IPS-15b (cell line): ENCODE results near the gene SPSB2.
A peak's percentile ranks its signal among the peaks of the same experiment; 100 is the strongest.
"Not testable (repeated sequence)": the region's sequence is repeated elsewhere in the genome, so short reads cannot be mapped to it uniquely, and the experiment has no call there.

Source experiments
- H3K27me3 ChIP-seq: one replicate; pipeline ENCODE4 v1.6.1; 2013; ENCODE audit warnings: low read length; ENCODE audit not compliant: control insufficient read depth, insufficient read depth
- H3K36me3 ChIP-seq: one replicate; pipeline ENCODE4 v1.6.1; 2013; ENCODE audit warnings: low read length; ENCODE audit not compliant: control insufficient read depth, insufficient read depth
- H3K4me1 ChIP-seq: one replicate; pipeline ENCODE4 v1.6.1; 2013; ENCODE audit warnings: mild to moderate bottlenecking, low read length; ENCODE audit not compliant: control insufficient read depth, insufficient read depth
- H3K4me3 ChIP-seq: one replicate; pipeline ENCODE4 v1.5.1; 2013; ENCODE audit warnings: low read depth, low read length
- H3K9ac ChIP-seq: one replicate; pipeline ENCODE4 v1.6.1; 2013; ENCODE audit warnings: low read depth, mild to moderate bottlenecking, low read length
- H3K9me3 ChIP-seq: one replicate; pipeline ENCODE4 v1.6.1; 2013; ENCODE audit warnings: mild to moderate bottlenecking, low read length; ENCODE audit not compliant: control insufficient read depth, insufficient read depth

SPSB2 gene

GRCh38 chr12:6894321-6894720 is 21.2 kb upstream of the SPSB2 start:
- Histone ChIP-seq H3K9me3 (no peaks in the 10 kb centered on the region), H3K9ac (no peak overlapping the region), H3K36me3 (peaks cover 2% of the 10 kb centered on the region), H3K4me3 (no peak overlapping the region), H3K4me1 (peaks cover 5% of the 10 kb centered on the region), H3K27me3 (no peaks in the 10 kb centered on the region)

DNA sequence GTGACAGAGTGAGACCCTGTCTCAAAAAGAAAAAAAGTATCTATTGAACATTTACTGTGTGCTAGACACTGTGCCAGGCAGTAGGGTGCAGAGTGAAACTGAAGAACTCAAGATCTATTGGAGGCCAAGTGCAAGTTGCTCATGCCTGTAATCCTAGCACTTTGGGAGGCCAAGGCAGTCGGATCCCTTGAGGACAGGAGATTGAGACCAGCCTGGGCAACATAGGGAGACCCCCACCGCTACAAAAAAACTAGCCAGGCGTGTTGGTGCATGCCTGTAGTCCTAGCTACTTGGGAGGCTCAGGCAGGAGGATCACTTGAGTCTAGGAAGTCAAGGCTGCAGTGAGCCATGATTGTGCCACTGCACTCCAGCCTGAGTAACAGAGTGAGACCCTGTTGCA is 19.6 kb upstream of the SPSB2 start:
- not testable (repeated sequence) for H3K9me3 ChIP-seq, H3K36me3 ChIP-seq

GRCh38 chr12:6891646-6892001 is 18.5 kb upstream of the SPSB2 start:
- Histone ChIP-seq H3K4me1 (peaks cover 18% of the 10 kb centered on the region), H3K27me3 (no peaks in the 10 kb centered on the region)

More for the DNA sequence above, 19.6 kb upstream of the SPSB2 start:
- H3K27me3 ChIP-seq, H3K9ac ChIP-seq, H3K4me3 ChIP-seq: not testable (repeated sequence)
- peaks cover 12% of the 10 kb centered on the region for H3K4me1 ChIP-seq

DNA sequence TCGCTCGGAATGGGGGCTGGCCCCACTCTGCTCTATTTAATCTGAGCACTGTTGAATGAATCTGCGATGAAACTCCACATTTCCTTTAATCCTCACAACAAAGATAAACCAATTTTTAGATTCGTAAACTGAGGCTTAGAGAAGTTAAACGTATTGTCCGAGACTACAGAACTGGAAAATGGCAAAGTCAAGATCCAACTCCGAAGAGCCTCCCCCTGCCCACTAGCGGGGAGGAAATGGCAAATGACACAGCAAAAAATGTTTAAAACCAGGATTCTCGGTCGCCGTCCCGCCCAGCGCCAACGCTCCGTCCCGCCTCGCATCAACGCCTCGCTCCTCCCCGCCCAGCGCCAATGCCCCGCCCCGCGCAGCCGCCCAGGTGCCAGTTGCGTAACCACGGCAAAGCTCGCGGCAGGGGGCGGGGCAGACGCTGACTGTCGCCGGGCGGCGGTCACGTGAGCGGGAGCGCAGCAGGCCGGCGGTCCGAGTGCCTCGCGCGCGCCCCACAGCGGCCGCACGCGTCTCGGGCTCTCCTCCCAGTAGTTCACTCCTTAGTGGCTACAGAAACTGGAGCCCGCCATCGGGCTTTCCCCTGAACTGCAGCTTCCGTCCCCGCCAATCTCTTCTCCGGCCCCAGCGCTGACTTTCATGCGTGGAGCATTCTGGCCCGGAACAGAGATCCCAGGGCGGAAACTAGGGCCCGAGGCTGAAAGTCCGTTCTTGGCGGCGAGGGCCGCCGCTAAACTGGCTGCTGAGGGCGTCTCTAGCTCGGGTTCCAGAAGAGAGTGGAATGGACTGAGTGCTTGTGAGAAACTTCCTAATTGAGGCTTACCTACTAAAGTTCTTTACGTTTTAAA is 17.9 kb upstream of the SPSB2 start:
- H3K4me3 ChIP-seq = peak overlapping the region; percentile 56
- H3K4me1 ChIP-seq = peaks cover 18% of the 10 kb centered on the region
- peak overlapping the region; percentile 92 for H3K9ac ChIP-seq
- no peaks in the 10 kb centered on the region for H3K9me3 ChIP-seq
- no peaks in the 10 kb centered on the region for H3K36me3 ChIP-seq
- no peaks in the 10 kb centered on the region for H3K27me3 ChIP-seq

More at GRCh38 chr12:6891646-6892001, 18.5 kb upstream of the SPSB2 start:
- Histone ChIP-seq H3K4me3 (peak overlapping the region; percentile 56), H3K9me3 (no peaks in the 10 kb centered on the region), H3K36me3 (no peaks in the 10 kb centered on the region), H3K9ac (peak overlapping the region; percentile 92)

DNA sequence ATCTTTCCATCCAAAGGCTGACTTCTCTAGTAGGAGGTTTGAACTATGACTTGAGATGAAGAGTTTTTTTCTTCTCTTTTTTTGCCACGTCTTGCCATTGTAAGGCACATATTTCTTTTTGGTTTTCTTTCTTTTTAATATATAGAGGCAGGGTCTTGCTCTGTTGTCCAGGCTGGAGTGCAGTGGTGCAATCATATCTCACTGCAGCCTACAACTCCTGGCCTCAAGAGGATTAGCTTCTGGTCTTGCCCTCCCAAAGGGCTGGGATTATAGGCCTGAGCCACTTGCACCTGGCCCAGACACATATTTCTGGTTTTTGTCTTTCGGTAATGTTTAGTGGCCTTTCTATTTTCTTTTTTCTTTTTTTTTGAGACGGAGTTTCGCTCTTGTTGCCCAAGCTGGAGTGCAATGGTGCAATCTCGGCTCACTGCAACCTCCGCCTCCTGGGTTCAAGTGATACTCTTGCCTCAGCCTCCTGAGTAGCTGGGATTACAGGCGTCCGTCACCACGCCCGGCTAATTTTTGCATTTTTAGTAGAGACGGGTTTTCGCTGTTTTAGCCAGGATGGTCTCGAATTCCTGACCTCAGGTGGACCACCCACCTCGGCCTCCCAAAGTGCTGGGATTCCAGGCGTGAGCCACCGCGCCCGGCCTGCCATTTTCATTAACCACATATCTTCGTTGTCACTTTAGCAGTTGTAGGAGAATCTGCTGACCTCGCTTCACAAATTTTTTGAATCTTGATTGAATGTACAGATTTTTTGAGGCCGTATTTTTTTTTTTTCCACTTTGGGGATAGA is 16.9 kb upstream of the SPSB2 start:
- H3K4me3 ChIP-seq = peak overlapping the region; percentile 31
- not testable (repeated sequence) for H3K27me3 ChIP-seq, H3K36me3 ChIP-seq, H3K9me3 ChIP-seq
- peaks cover 18% of the 10 kb centered on the region for H3K4me1 ChIP-seq
- H3K9ac ChIP-seq = peak overlapping the region; percentile 79

DNA sequence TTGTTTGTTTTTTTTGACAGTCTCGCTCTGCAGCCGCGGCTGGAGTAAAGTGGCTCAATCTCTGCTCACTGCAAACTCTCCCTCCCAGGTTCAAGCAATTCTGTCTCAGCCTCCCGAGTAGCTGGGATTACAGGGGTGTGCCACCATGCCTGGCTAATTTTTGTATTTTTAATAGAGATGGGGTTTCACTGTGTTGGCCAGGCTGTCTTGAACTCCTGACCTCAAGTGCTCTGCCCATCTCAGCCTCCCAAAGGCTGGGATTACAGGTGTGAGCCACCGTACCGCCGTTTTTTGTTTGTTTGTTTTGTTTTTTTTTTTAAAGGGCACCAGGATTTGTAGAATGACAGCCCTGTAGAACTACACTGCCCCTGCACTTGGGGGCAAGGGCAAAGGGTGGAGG is 15.7 kb upstream of the SPSB2 start:
- not testable (repeated sequence) for H3K9ac ChIP-seq, H3K9me3 ChIP-seq, H3K27me3 ChIP-seq, H3K4me3 ChIP-seq, H3K36me3 ChIP-seq
- peaks cover 18% of the 10 kb centered on the region for H3K4me1 ChIP-seq

- no peak overlapping the region for H3K4me3 ChIP-seq
- peaks cover 5% of the 10 kb centered on the region for H3K36me3 ChIP-seq
- peaks cover 18% of the 10 kb centered on the region for H3K4me1 ChIP-seq
- H3K9me3 ChIP-seq = no peaks in the 10 kb centered on the region
- no peak overlapping the region for H3K9ac ChIP-seq
- no peaks in the 10 kb centered on the region for H3K27me3 ChIP-seq
These were observed 15.3 kb upstream of the SPSB2 start for GRCh38 chr12:6888360-6888759.

DNA sequence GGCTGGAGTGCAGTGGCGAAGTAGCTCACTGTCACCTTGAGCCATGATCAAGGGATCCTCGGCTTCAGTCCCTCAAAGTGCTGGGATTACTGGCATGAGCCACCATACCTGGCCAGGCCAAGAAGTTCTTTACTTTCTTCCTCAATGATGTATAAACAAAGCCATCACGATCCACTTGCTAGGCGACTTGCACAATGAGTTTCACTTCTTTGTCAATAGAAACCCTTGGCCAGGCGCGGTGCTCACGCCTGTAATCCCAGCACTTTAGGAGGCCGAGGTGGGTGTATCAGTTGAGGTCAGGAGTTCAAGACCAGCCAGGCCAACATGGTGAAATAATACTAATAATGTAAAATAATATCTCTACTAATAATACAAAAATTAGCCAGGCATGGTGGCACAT is 14.4 kb upstream of the SPSB2 start:
- Histone ChIP-seq H3K4me1 (peaks cover 18% of the 10 kb centered on the region), H3K4me3 (no peak overlapping the region), H3K27me3 (no peaks in the 10 kb centered on the region), H3K9ac (no peak overlapping the region), H3K9me3 (no peaks in the 10 kb centered on the region), H3K36me3 (peaks cover 7% of the 10 kb centered on the region)

DNA sequence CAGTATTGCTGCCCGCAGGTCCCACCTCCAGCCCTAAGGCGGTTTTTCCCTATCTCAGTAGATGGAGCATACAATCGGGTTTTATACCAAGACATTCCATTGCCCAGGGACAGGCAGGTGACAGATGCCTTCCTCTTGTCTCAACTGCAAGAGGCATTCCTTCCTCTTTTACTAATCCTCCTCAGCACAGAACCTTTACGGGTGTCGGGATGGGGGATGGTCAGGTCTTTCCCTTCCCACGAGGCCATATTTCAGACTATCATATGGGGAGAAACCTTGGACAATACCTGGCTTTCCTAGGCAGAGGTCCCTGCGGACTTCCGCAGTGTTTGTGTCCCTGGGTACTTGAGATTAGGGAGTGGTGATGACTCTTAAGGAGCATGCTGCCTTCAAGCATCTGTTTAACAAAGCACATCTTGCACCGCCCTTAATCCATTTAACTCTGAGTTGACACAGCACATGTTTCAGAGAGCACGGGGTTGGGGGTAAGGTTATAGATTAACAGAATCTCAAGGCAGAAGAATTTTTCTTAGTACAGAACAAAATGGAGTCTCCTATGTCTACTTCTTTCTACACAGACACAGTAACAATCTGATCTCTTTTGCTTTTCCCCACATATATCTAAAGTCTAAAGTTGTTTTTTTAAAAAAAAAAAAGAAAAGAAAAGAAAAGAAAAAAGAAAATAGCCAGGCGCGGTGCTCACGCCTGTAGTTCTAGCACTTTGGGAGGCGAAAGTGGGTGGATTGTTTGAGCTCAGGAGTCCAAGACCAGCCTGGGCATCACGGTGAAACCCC is 13.3 kb upstream of the SPSB2 start:
- H3K4me1 ChIP-seq = peaks cover 18% of the 10 kb centered on the region
- H3K36me3 ChIP-seq, H3K9ac ChIP-seq, H3K9me3 ChIP-seq, H3K27me3 ChIP-seq, H3K4me3 ChIP-seq: not testable (repeated sequence)

DNA sequence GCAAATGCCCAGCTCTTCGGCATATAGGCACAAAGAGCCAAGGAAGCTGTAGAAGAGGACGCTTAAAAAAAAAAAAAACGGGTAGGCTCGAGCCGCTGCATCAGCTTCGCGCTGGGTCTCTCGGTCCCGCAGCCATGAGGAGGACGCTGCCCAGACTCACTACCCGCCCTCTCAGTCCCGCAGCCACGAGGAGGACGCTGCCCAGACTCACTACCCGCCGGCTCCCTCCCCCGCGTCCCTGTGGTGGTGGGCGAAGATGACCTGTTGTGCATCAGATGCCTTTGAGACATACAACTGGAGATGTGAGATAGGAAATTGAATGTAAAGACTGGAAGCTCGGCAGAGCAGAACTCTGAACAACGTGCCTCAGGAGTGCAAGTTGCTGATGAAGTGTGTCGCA is 11.4 kb upstream of the SPSB2 start:
- Histone ChIP-seq H3K9me3 (no peaks in the 10 kb centered on the region), H3K27me3 (no peaks in the 10 kb centered on the region), H3K4me1 (peaks cover 13% of the 10 kb centered on the region), H3K9ac (no peak overlapping the region), H3K36me3 (peaks cover 7% of the 10 kb centered on the region), H3K4me3 (no peak overlapping the region)

- Histone ChIP-seq H3K9ac (no peak overlapping the region), H3K27me3 (no peaks in the 10 kb centered on the region), H3K9me3 (no peaks in the 10 kb centered on the region), H3K4me1 (peaks cover 13% of the 10 kb centered on the region), H3K4me3 (no peak overlapping the region), H3K36me3 (peaks cover 7% of the 10 kb centered on the region)
These were observed 10.6 kb upstream of the SPSB2 start for GRCh38 chr12:6883683-6884082.
